Measurements from ENCODE around the gene HELZ.

DNA sequence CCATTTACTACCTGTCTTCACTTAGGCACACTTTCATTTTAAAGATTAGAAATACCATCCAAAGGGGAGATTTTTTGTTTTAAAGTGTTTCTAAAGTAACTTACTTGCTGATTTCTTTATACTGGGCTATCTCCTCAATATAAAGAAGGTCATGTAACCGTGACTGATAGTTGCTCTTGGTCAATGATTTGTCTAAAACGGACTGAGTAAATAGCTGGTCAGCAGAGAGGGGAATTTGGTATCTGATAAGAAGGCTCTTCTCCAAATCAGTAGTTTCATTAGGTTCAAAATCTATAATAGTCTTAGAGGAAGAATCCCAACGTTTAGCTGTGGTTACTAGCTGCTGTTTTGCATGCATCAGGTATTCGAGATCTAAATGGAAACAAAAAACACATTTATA is 66.4 kb downstream of the HELZ start:
- TF ChIP-seq, protein P1, sequence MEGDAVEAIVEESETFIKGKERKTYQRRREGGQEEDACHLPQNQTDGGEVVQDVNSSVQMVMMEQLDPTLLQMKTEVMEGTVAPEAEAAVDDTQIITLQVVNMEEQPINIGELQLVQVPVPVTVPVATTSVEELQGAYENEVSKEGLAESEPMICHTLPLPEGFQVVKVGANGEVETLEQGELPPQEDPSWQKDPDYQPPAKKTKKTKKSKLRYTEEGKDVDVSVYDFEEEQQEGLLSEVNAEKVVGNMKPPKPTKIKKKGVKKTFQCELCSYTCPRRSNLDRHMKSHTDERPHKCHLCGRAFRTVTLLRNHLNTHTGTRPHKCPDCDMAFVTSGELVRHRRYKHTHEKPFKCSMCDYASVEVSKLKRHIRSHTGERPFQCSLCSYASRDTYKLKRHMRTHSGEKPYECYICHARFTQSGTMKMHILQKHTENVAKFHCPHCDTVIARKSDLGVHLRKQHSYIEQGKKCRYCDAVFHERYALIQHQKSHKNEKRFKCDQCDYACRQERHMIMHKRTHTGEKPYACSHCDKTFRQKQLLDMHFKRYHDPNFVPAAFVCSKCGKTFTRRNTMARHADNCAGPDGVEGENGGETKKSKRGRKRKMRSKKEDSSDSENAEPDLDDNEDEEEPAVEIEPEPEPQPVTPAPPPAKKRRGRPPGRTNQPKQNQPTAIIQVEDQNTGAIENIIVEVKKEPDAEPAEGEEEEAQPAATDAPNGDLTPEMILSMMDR (tag by site-specific recombination; IDR thresholded peaks at IDR 0.05): no peak
- TF ChIP-seq HOXA7 (CRISPR knock-in tag; IDR thresholded peaks at IDR 0.05; ENCODE audit: borderline replicate concordance): no peak
- no peak for TF ChIP-seq ZNF138 (tag by site-specific recombination; IDR thresholded peaks at IDR 0.05; ENCODE audit: borderline replicate concordance)
- TF ChIP-seq KLF16 (tag by site-specific recombination; IDR thresholded peaks at IDR 0.05): no peak
- TF ChIP-seq, protein P2, sequence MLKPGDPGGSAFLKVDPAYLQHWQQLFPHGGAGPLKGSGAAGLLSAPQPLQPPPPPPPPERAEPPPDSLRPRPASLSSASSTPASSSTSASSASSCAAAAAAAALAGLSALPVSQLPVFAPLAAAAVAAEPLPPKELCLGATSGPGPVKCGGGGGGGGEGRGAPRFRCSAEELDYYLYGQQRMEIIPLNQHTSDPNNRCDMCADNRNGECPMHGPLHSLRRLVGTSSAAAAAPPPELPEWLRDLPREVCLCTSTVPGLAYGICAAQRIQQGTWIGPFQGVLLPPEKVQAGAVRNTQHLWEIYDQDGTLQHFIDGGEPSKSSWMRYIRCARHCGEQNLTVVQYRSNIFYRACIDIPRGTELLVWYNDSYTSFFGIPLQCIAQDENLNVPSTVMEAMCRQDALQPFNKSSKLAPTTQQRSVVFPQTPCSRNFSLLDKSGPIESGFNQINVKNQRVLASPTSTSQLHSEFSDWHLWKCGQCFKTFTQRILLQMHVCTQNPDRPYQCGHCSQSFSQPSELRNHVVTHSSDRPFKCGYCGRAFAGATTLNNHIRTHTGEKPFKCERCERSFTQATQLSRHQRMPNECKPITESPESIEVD (tag by site-specific recombination; IDR thresholded peaks at IDR 0.05): no peak
- no peak for TF ChIP-seq ZNF350 (tag by site-specific recombination; IDR thresholded peaks at IDR 0.05)
- no peak for TF ChIP-seq GLIS1 (tag by site-specific recombination; IDR thresholded peaks at IDR 0.05)
- TF ChIP-seq ZNF785 (tag by site-specific recombination; IDR thresholded peaks at IDR 0.05): no peak
- TF ChIP-seq, protein P3, sequence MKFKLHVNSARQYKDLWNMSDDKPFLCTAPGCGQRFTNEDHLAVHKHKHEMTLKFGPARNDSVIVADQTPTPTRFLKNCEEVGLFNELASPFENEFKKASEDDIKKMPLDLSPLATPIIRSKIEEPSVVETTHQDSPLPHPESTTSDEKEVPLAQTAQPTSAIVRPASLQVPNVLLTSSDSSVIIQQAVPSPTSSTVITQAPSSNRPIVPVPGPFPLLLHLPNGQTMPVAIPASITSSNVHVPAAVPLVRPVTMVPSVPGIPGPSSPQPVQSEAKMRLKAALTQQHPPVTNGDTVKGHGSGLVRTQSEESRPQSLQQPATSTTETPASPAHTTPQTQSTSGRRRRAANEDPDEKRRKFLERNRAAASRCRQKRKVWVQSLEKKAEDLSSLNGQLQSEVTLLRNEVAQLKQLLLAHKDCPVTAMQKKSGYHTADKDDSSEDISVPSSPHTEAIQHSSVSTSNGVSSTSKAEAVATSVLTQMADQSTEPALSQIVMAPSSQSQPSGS (tag by site-specific recombination; IDR thresholded peaks at IDR 0.05; ENCODE audit: low read depth): no peak
